SK-N-MC (cell line): ENCODE results near the gene DNAI1.

Source experiments
- EZH2 ChIP-seq: fragments of 200-600 bp; sonication (generic); IDR thresholded peaks from one replicate; pipeline ENCODE4 v1.6.1; 2017; ENCODE audit warnings: antibody characterized with exemption
- FOXP2 ChIP-seq: optimal IDR thresholded peaks from 2 replicates; pipeline ENCODE3; 2011; ENCODE audit warnings: mild to moderate bottlenecking, moderate library complexity; ENCODE audit not compliant: insufficient read depth; ENCODE audit errors: extremely low read length, control extremely low read depth
- POLR2AphosphoS5 ChIP-seq: IDR thresholded peaks from 2 replicates; pipeline ENCODE4 v1.6.1; 2012; ENCODE audit warnings: mild to moderate bottlenecking, low read depth, low read length, borderline replicate concordance

GRCh38 chr9:34521406-34522045 is 62.9 kb downstream of the DNAI1 start:
- TF ChIP-seq POLR2AphosphoS5 (no peak), EZH2 (no peak), FOXP2 (no peak)
